Left ventricle myocardium inferior (tissue), 1 donor: ENCODE results near the gene OTULIN. TPM values are rescaled to one million over a fixed set of nuclear protein-coding genes. Genes with fewer than 3 reads are reported as not detected.
A peak's percentile ranks its signal among the peaks of the same experiment; 100 is the strongest.

Source experiments
- DNase-seq: peaks from one replicate; pipeline ENCODE4 v3.0.0-alpha.2; 2020
- H3K27ac ChIP-seq: fragments of 200-600 bp; replicated peaks from 2 replicates; pipeline ENCODE4 v1.8.0; 2021
- H3K27me3 ChIP-seq: fragments of 200-600 bp; 2 replicates; pipeline ENCODE4 v1.8.0; 2021; ENCODE audit warnings: low read depth
- H3K36me3 ChIP-seq: fragments of 200-600 bp; 2 replicates; pipeline ENCODE4 v1.8.0; 2021
- H3K4me1 ChIP-seq: fragments of 200-600 bp; 2 replicates; pipeline ENCODE4 v1.8.0; 2021
- H3K4me3 ChIP-seq: fragments of 200-600 bp; 2 replicates; pipeline ENCODE4 v1.8.0; 2021; ENCODE audit warnings: mild to moderate bottlenecking, moderate library complexity
- H3K9me3 ChIP-seq: fragments of 200-600 bp; replicated peaks from 2 replicates; pipeline ENCODE4 v1.8.0; 2021
- CTCF ChIP-seq: fragments of 200-600 bp; IDR thresholded peaks from 2 replicates; pipeline ENCODE4 v1.8.0; 2021; ENCODE audit warnings: antibody characterized with exemption, mild to moderate bottlenecking, borderline replicate concordance
- intact Hi-C: fragments of 100-400 bp; cut with micrococcal nuclease; formaldehyde crosslinking; loops from one replicate; pipeline ENCODE4 v1.11.0; 2022
- total RNA-seq: library from RNA; stranded (reverse); fragmentation: NEBNext Ultra II Directional; extraction: Animal tissue kit (Norgen Biotek cat#: 25700); gene quantifications from one replicate; pipeline ENCODE4 v1.2.1, GENCODE V29; 2021
- donor health status: DM: no; HTN: yes; CAD: no; lungs with severe emphysema.

The OTULIN gene
- total RNA-seq, 1 donor from 2014 or later = 22.7 TPM

GRCh38 chr5:14696057-14696456, 31.5 kb downstream of the OTULIN start:
- H3K36me3 ChIP-seq = peaks cover 63% of the 10 kb centered on the region
- peaks cover 60% of the 10 kb centered on the region for H3K4me1 ChIP-seq
- no peaks in the 10 kb centered on the region for H3K27me3 ChIP-seq
- H3K27ac ChIP-seq = no peak overlapping the region
- no peak for TF ChIP-seq CTCF
- DNase-seq = no peak
- intact Hi-C loops = no loop called here
- H3K4me3 ChIP-seq = no peak overlapping the region
- no peaks in the 10 kb centered on the region for H3K9me3 ChIP-seq

GRCh38 chr5:14696851-14697250, 32.3 kb downstream of the OTULIN start:
- no peaks in the 10 kb centered on the region for H3K9me3 ChIP-seq
- H3K4me3 ChIP-seq = no peak overlapping the region
- no peak for DNase-seq
- peaks cover 68% of the 10 kb centered on the region for H3K4me1 ChIP-seq
- H3K27ac ChIP-seq = no peak overlapping the region
- H3K27me3 ChIP-seq = no peaks in the 10 kb centered on the region
- no peak for TF ChIP-seq CTCF
- peaks cover 55% of the 10 kb centered on the region for H3K36me3 ChIP-seq
- intact Hi-C loops = no loop called here

- no peak for DNase-seq
- no peaks in the 10 kb centered on the region for H3K27me3 ChIP-seq
- no peaks in the 10 kb centered on the region for H3K9me3 ChIP-seq
- H3K36me3 ChIP-seq = peaks cover 50% of the 10 kb centered on the region
- H3K4me1 ChIP-seq = peaks cover 70% of the 10 kb centered on the region
- no peak overlapping the region for H3K4me3 ChIP-seq
- intact Hi-C loops = no loop called here
- TF ChIP-seq CTCF = no peak
- no peak overlapping the region for H3K27ac ChIP-seq
These were observed 34.0 kb downstream of the OTULIN start for GRCh38 chr5:14698495-14698894.

DNA sequence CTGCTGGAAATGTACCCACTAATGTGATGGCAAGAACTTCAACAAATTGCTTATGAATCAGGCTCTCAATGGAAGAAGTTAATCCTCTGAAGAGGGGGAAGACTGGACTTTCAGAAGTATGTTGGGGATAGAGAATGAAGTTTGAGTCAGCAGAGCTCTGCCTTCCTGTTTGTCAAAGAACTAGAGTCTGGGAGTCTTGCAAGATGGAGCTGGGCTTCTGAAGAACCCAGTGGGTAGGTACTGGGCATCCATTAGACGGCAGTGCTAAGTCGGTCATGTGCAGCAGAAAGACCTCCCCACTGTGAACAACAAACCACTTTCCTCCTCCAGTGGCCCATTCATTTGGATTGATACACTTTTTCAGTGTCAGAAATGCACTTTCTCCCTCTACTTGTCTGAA, 34.6 kb downstream of the OTULIN start:
- Histone ChIP-seq H3K27me3 (no peaks in the 10 kb centered on the region), H3K36me3 (peaks cover 44% of the 10 kb centered on the region), H3K9me3 (no peaks in the 10 kb centered on the region), H3K27ac (no peak overlapping the region), H3K4me3 (no peak overlapping the region), H3K4me1 (peaks cover 65% of the 10 kb centered on the region)
- DNase-seq = no peak
- intact Hi-C loops = no loop called here
- TF ChIP-seq CTCF = no peak

- no peak overlapping the region for H3K4me3 ChIP-seq
- no peak for TF ChIP-seq CTCF
- no peaks in the 10 kb centered on the region for H3K27me3 ChIP-seq
- H3K9me3 ChIP-seq = no peaks in the 10 kb centered on the region
- H3K36me3 ChIP-seq = peaks cover 43% of the 10 kb centered on the region
- peaks cover 62% of the 10 kb centered on the region for H3K4me1 ChIP-seq
- intact Hi-C loops = no loop called here
- peak overlapping the region; percentile 68 for H3K27ac ChIP-seq
- no peak for DNase-seq
These were observed 35.4 kb downstream of the OTULIN start for GRCh38 chr5:14699807-14700400.
